ENCODE measurements around the gene USP40.

Gene USP40

GRCh38 chr2:233572468-233572867 is 5.9 kb upstream of the USP40 start:
- Histone ChIP-seq H3K36me3 (ENCODE audit: control insufficient read depth, insufficient read depth, low read length) (no peaks in the 10 kb centered on the region), H3K4me3 (ENCODE audit: low read depth, low read length) (no peak overlapping the region), H2AFZ (no peak overlapping the region), H3K9me3 (ENCODE audit: control insufficient read depth, low read length) (no peaks in the 10 kb centered on the region), H3K9ac (no peak overlapping the region), H3K27me3 (ENCODE audit: control insufficient read depth, insufficient read depth, low read length) (no peaks in the 10 kb centered on the region), H3K4me2 (ENCODE audit: low read length) (no peak overlapping the region), H3K4me1 (no peaks in the 10 kb centered on the region), H3K27ac (no peak overlapping the region), H3K79me2 (no peaks in the 10 kb centered on the region)
- TF ChIP-seq CTCF (IDR thresholded peaks at IDR 0.05): no peak

GRCh38 chr2:233571462-233571861 is 4.9 kb upstream of the USP40 start:
- no peak for TF ChIP-seq CTCF (IDR thresholded peaks at IDR 0.05)
- no peaks in the 10 kb centered on the region for H3K79me2 ChIP-seq
- H3K9me3 ChIP-seq (ENCODE audit: control insufficient read depth, low read length): no peaks in the 10 kb centered on the region
- no peak overlapping the region for H3K4me3 ChIP-seq (ENCODE audit: low read depth, low read length)
- H3K4me1 ChIP-seq: no peaks in the 10 kb centered on the region
- no peak overlapping the region for H2AFZ ChIP-seq
- no peak overlapping the region for H3K27ac ChIP-seq
- H3K9ac ChIP-seq: no peak overlapping the region
- no peaks in the 10 kb centered on the region for H3K36me3 ChIP-seq (ENCODE audit: control insufficient read depth, insufficient read depth, low read length)
- no peaks in the 10 kb centered on the region for H3K27me3 ChIP-seq (ENCODE audit: control insufficient read depth, insufficient read depth, low read length)
- no peak overlapping the region for H3K4me2 ChIP-seq (ENCODE audit: low read length)

- no peak overlapping the region for H3K27ac ChIP-seq
- no peaks in the 10 kb centered on the region for H3K36me3 ChIP-seq (ENCODE audit: control insufficient read depth, insufficient read depth, low read length)
- no peak for TF ChIP-seq CTCF (IDR thresholded peaks at IDR 0.05)
Observed at GRCh38 chr2:233571001-233571400, 4.4 kb upstream of the USP40 start.

GRCh38 chr2:233565685-233566140 is 869 bp downstream of the USP40 start:
- H2AFZ ChIP-seq: peak overlapping the region; percentile 72
- no peaks in the 10 kb centered on the region for H3K4me1 ChIP-seq
- H3K9me3 ChIP-seq (ENCODE audit: control insufficient read depth, low read length): no peaks in the 10 kb centered on the region
- peak overlapping the region; percentile 78 for H3K4me3 ChIP-seq (ENCODE audit: low read depth, low read length)
- no peak overlapping the region for H3K9ac ChIP-seq
- TF ChIP-seq CTCF (IDR thresholded peaks at IDR 0.05): no peak
- H3K27ac ChIP-seq: peak overlapping the region; percentile 71
- peak overlapping the region; percentile 82 for H3K4me2 ChIP-seq (ENCODE audit: low read length)
- H3K27me3 ChIP-seq (ENCODE audit: control insufficient read depth, insufficient read depth, low read length): no peaks in the 10 kb centered on the region
- H3K79me2 ChIP-seq: no peaks in the 10 kb centered on the region
- no peaks in the 10 kb centered on the region for H3K36me3 ChIP-seq (ENCODE audit: control insufficient read depth, insufficient read depth, low read length)

More at GRCh38 chr2:233571001-233571400, 4.4 kb upstream of the USP40 start:
- H3K27me3 ChIP-seq (ENCODE audit: control insufficient read depth, insufficient read depth, low read length): no peaks in the 10 kb centered on the region
- H3K9me3 ChIP-seq (ENCODE audit: control insufficient read depth, low read length): no peaks in the 10 kb centered on the region
- H3K9ac ChIP-seq: no peak overlapping the region
- no peaks in the 10 kb centered on the region for H3K79me2 ChIP-seq
- H3K4me3 ChIP-seq (ENCODE audit: low read depth, low read length): no peak overlapping the region
- no peak overlapping the region for H3K4me2 ChIP-seq (ENCODE audit: low read length)
- H2AFZ ChIP-seq: no peak overlapping the region
- H3K4me1 ChIP-seq: no peaks in the 10 kb centered on the region

GRCh38 chr2:233563663-233564430 is 2.7 kb downstream of the USP40 start:
- Histone ChIP-seq H3K4me3 (ENCODE audit: low read depth, low read length) (no peak overlapping the region), H3K4me2 (ENCODE audit: low read length) (no peak overlapping the region), H3K9me3 (ENCODE audit: control insufficient read depth, low read length) (no peaks in the 10 kb centered on the region), H3K9ac (no peak overlapping the region), H3K27ac (no peak overlapping the region), H3K79me2 (no peaks in the 10 kb centered on the region), H2AFZ (no peak overlapping the region), H3K4me1 (no peaks in the 10 kb centered on the region), H3K36me3 (ENCODE audit: control insufficient read depth, insufficient read depth, low read length) (no peaks in the 10 kb centered on the region), H3K27me3 (ENCODE audit: control insufficient read depth, insufficient read depth, low read length) (no peaks in the 10 kb centered on the region)
- no peak for TF ChIP-seq CTCF (IDR thresholded peaks at IDR 0.05)
